Measurements from ENCODE around the gene MRPL40. TPM values are rescaled to one million over a fixed set of nuclear protein-coding genes. Genes with fewer than 3 reads are reported as not detected.

Gene MRPL40
- total and polyA plus RNA-seq, 2 of the 13 experiments (the other 11 are each of a cell fraction or from before 2014, with no cell fraction given): 42.7 to 79.7 TPM

DNA sequence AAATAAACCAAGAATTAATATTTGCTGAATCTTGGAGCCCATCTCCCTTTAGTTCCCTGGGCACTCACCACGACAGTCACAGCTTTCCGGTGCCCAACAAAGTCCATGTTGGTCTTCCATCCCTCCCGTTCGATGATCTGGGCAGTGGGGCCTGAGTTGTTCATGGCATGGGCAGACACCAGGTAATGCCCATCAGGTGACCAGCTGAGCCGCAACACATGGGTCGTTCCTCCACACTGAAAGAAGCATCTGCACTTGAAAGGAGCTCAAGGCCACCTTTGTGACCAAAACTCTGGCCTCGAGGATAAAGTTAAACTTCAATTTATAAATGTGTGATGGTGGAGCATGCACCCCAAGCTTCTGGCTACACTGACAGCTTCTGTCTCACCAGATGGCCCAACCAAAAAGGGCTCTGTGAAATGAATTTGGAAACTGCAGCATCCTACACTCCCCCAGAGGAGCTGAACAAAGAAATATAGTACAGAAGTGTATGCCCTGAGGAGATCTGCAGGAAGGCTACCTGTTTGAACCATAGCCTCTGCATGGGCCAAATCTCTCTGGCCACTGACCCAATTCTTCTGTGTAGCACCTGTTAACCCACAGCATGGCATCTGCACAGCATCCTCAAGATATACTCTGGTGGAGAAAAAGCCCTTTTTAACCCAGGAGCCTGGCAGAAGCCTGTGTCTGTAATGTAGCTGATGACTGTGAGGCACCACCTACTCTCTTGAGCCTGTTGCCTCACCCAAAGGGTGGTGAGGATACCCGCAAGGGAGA lies 37.9 kb upstream of the MRPL40 start (continued):
- no peak for TF ChIP-seq EP300 (IDR thresholded peaks at IDR 0.05; ENCODE audit: low read depth in 2 of 2, low read length in 2 of 2)
- TF ChIP-seq EP300 (CRISPR knock-in tag; IDR thresholded peaks at IDR 0.05; ENCODE audit: borderline replicate concordance): no peak
- no peak for TF ChIP-seq TRIM24 (CRISPR knock-in tag; IDR thresholded peaks at IDR 0.05)
- TF ChIP-seq, protein P1, sequence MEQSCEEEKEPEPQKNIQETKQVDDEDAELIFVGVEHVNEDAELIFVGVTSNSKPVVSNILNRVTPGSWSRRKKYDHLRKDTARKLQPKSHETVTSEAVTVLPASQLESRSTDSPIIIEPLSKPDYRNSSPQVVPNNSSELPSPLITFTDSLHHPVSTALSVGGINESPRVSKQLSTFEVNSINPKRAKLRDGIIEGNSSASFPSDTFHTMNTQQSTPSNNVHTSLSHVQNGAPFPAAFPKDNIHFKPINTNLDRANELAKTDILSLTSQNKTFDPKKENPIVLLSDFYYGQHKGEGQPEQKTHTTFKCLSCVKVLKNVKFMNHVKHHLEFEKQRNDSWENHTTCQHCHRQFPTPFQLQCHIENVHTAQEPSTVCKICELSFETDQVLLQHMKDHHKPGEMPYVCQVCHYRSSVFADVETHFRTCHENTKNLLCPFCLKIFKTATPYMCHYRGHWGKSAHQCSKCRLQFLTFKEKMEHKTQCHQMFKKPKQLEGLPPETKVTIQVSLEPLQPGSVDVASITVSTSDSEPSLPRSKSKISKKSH (CRISPR knock-in tag; IDR thresholded peaks at IDR 0.05; ENCODE audit: borderline replicate concordance): no peak
- TF ChIP-seq ETV5 (CRISPR knock-in tag; IDR thresholded peaks at IDR 0.05; ENCODE audit: borderline replicate concordance): no peak
- TF ChIP-seq ATAD3A (CRISPR knock-in tag; IDR thresholded peaks at IDR 0.05): no peak

GRCh38 chr22:19395276-19395675 lies 37.1 kb upstream of the MRPL40 start:
- Histone ChIP-seq H3K4me3 (replicated peaks in 1 of 3; ENCODE audit: insufficient read depth in 1 of 3, low read depth in 2 of 3, low read length in 3 of 3) (no peak overlapping the region), H4K20me1 (ENCODE audit: insufficient read depth, low read length) (no peaks in the 10 kb centered on the region), H3K27me3 (ENCODE audit: control insufficient read depth in 1 of 2, insufficient read depth in 2 of 2, low read length in 2 of 2) (no peaks in the 10 kb centered on the region), H3K36me3 (replicated peaks in 1 of 2; ENCODE audit: control insufficient read depth in 1 of 2, insufficient read depth in 2 of 2, low read length in 2 of 2) (peaks cover 26 to 80% of the 10 kb centered on the region in 2 experiments), H3K79me2 (ENCODE audit: insufficient read depth, low read length) (no peaks in the 10 kb centered on the region), H3K27ac (ENCODE audit: extremely low read length, insufficient read depth, low read length) (no peak overlapping the region), H3K9ac (ENCODE audit: insufficient read depth, low read depth, low read length) (no peak overlapping the region), H3K9me3 (ENCODE audit: low read length) (no peaks in the 10 kb centered on the region), H3K4me1 (ENCODE audit: insufficient read depth, low read length) (no peaks in the 10 kb centered on the region), H2AFZ (ENCODE audit: low read length) (no peak overlapping the region), H3K4me2 (ENCODE audit: low read depth, low read length) (no peak overlapping the region)
- no peak for DNase-seq (ENCODE audit: low spot score)
- TF ChIP-seq AGO1 (IDR thresholded peaks at IDR 0.05; ENCODE audit: low read depth, low read length, poor library complexity, severe bottlenecking): no peak
- TF ChIP-seq RBM22 (optimal IDR thresholded peaks at IDR 0.05; ENCODE audit: low read length): peak; percentile 76
- in situ Hi-C loops (cut with HindIII; ENCODE audit: extremely low pct_ligation_motif_present, low pct_unique_long_range_greater_than_20kb): no loop called here
- intact Hi-C loops (cut with micrococcal nuclease; ENCODE audit: unreplicated experiment): no loop called here
- 100% methylated on average over 3 of the region's 4 CpGs for WGBS (ENCODE audit: low lambda C conversion rate)
- BruUV-seq (replicated peaks): no TSS peak
- ChIA-PET POLR2A (no interaction called here), CTCF (ENCODE audit: low intra/inter-chr PET ratio, low total read pairs) (no interaction called here)
- no peak for ATAC-seq
- no peak for FAIRE-seq
